NCI-H1417 (cell line): Measurements from ENCODE around the gene RILPL2.
A peak's percentile ranks its signal among the peaks of the same experiment; 100 is the strongest.
"Not testable (repeated sequence)": the region's sequence is repeated elsewhere in the genome, so short reads cannot be mapped to it uniquely, and the experiment has no call there.

ENCODE experiments used
- DNase-seq, 3 experiments: peaks; one replicate each; lab custom pipeline; 2025; lab: John Stamatoyannopoulos, UW

RILPL2 gene

GRCh38 chr12:123401753-123402683 is 34.5 kb downstream of the RILPL2 start:
- no peak for DNase-seq

- no peak for DNase-seq
Observed at GRCh38 chr12:123399255-123399617, 37.2 kb downstream of the RILPL2 start.

- DNase-seq, result no peak
Observed at GRCh38 chr12:123398550-123399254, 37.8 kb downstream of the RILPL2 start.

GRCh38 chr12:123398177-123398549 is 38.3 kb downstream of the RILPL2 start:
- DNase-seq, result no peak

- DNase-seq, result no peak
Observed at GRCh38 chr12:123397400-123397799, 39.1 kb downstream of the RILPL2 start.

- DNase-seq, result no peak
Observed at GRCh38 chr12:123396954-123397353, 39.5 kb downstream of the RILPL2 start.

- DNase-seq, result no peak
Observed at GRCh38 chr12:123396543-123396942, 39.9 kb downstream of the RILPL2 start.

- DNase-seq, result no peak
Observed at GRCh38 chr12:123395236-123395635, 41.2 kb downstream of the RILPL2 start.

GRCh38 chr12:123393747-123394146 is 42.7 kb downstream of the RILPL2 start:
- no peak for DNase-seq

GRCh38 chr12:123391546-123392343 is 44.7 kb downstream of the RILPL2 start:
- DNase-seq, result no peak

- DNase-seq, result no peak
Observed at GRCh38 chr12:123390498-123391426, 45.7 kb downstream of the RILPL2 start.

- DNase-seq, result peak in 2 of 3 experiments; percentile 60 to 65
Observed at GRCh38 chr12:123389560-123390351, 46.7 kb downstream of the RILPL2 start.

- DNase-seq, result peak in 1 of 3 experiments; percentile 42
Observed at GRCh38 chr12:123388951-123389559, 47.4 kb downstream of the RILPL2 start.

- DNase-seq, result peak; percentile 70 to 79 (median 75)
Observed at GRCh38 chr12:123388177-123388950, 48.1 kb downstream of the RILPL2 start.

GRCh38 chr12:123387508-123388176 is 48.8 kb downstream of the RILPL2 start:
- DNase-seq, result no peak

GRCh38 chr12:123385536-123385935 is 50.9 kb downstream of the RILPL2 start:
- not testable (repeated sequence) for DNase-seq

- peak in 1 of 3 experiments; percentile 44 for DNase-seq
Observed at GRCh38 chr12:123384994-123385376, 51.5 kb downstream of the RILPL2 start.

GRCh38 chr12:123384318-123384993 is 52.0 kb downstream of the RILPL2 start:
- DNase-seq, result peak in 2 of 3 experiments; percentile 52 to 80
